ENCODE data around the gene C2CD4C.
"Not testable (repeated sequence)": the region's sequence is repeated elsewhere in the genome, so short reads cannot be mapped to it uniquely, and the experiment has no call there.

C2CD4C gene

DNA sequence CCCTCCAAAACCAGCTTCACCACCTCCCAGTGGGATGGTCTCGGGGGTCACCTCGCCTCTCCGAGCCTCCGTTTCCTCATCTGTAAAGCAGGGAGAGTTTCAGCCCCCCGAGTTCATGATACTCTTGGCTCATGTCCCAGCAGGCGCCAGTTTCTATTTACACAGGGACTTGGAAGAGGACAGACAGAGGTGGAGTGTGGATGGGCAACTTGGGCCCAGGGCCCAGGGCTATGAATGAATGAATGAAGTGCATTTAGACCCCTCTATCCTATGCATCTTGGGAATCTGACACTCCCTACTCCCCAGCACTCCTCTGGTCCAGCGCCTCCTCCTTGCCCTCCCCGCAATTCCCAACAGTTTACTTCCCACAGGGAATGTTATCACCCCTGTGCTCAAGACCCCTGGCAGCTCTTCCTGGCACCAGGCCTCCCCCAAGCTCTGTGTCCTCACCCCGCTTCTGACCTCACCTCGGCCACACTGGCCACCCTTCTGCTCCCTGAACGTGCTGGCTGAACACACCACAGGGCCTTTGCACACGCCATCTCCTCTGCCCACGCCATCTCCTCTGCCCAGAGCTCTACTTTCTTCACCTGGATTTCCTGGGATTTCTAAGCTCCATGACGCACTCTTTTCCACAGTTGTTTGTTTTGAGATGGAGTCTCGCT, 4.9 kb upstream of the C2CD4C start:
- no peak for DNase-seq

GRCh38 chr19:412356-413355, 3.7 kb upstream of the C2CD4C start:
- DNase-seq, result no peak

DNA sequence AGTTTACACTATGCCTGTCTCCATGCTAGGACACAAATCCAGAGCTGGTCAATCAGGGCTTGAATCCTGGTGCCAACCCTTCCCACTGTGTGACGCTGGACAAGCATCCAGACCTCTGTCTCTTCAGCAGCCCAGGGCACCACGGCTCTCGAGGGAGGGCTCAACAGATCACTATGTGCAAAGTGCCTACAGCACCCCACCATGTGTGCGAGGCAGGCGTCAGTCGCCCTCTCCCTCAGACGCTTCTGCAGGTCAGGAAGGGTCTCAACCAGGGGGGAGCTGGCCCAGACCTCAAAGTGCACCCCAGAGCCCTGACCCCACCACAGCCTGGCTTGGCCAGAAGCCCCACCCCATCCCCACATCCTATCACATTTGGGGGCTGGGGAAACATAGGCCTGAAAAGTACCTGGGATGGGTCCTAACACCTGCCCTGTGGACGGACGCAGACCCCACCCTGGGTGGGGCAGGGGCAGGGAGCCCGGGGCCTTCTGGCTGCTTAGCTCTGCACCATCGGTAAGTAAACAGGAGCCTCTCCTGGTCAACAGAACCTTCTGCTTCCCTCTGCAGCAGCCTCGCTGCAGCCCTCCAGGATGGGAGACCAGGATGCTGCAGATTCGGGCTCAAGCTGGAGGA, 2.9 kb upstream of the C2CD4C start:
- DNase-seq, result no peak

DNA sequence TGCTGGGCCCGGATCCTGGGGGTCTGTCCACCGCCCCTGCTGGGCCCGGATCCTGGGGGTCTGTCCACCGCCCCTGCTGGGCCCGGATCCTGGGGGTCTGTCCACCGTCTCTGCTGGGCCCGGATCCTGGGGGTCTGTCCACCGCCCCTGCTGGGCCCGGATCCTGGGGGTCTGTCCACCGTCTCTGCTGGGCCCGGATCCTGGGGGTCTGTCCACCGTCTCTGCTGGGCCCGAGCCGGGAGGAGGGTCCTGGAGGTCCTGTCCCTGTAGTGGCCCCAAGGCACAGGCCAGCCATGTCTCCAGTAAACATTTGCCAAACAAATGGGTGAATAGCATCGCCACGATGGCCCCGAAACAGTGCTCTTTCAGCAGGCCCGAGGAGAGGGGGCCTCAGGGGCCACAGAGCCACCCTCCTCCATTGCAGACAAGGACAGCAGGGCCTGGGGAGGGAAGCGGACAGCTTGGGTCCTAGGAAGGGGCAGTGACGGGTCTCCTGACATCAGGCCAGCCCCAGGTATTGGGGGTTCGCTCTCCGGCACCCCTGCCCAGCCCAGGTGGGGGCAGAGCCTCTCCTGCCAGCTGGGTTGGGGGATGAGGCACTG, 2.3 kb upstream of the C2CD4C start:
- not testable (repeated sequence) for DNase-seq

GRCh38 chr19:410243-410781, 1.4 kb upstream of the C2CD4C start:
- no peak for DNase-seq

GRCh38 chr19:409516-410242, 732 bp upstream of the C2CD4C start:
- DNase-seq, result no peak

- peak in 1 of 2 donors; percentile 15 for DNase-seq
Observed at GRCh38 chr19:408441-408901, 476 bp downstream of the C2CD4C start.

DNA sequence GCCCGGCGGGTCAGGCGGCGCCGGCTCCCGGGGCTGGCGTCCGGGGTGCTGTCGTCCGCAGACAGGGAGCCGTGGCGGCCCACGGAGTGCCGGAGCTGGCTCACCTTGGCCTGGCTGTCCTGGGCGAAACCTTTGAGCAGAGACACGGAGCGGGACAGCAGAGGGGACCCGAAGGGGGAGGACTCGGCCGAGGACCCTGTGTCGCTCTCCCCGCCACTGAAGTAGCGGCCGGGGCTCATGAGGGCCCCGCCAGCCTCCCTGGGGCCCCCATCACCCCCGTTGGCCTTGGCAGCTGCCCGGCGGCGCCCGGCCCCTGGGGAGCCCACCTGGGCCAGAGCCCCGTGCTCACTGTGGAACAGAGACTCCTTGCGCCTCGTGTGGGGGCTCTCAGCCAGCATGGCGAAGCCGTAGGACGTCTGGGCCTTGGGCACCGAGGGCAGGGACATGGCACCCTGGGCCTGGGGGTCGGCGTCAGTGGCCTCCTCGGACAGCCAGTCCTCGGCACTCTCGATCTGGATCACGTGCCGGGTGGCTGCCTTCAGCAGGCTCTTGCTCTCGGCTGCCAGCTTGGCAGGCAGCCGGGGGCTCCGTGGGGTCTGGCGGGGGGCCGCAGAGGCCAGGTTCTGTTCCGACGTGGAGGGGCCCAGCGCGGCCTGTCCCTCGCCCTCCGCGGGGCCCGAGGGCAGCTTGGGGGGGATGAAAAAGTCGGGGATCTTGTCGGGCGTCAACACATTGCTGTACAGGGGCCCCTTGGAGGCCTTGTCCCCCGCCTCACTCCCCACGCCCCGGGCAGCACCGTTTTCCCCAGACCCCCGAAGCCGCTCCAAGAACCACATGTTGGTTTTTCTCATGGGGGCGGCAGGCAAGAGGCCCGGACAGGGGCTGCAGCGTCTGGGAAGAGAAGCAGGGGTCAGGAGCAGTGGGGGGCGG, 1.2 kb downstream of the C2CD4C start:
- DNase-seq, result no peak

- no peak for DNase-seq
Observed at GRCh38 chr19:406971-407510, 1.9 kb downstream of the C2CD4C start.

- DNase-seq, result no peak
Observed at GRCh38 chr19:406135-406781, 2.7 kb downstream of the C2CD4C start.

- no peak for DNase-seq
Observed at GRCh38 chr19:405121-405965, 3.6 kb downstream of the C2CD4C start.

- no peak for DNase-seq
Observed at GRCh38 chr19:403221-404027, 5.5 kb downstream of the C2CD4C start.

DNA sequence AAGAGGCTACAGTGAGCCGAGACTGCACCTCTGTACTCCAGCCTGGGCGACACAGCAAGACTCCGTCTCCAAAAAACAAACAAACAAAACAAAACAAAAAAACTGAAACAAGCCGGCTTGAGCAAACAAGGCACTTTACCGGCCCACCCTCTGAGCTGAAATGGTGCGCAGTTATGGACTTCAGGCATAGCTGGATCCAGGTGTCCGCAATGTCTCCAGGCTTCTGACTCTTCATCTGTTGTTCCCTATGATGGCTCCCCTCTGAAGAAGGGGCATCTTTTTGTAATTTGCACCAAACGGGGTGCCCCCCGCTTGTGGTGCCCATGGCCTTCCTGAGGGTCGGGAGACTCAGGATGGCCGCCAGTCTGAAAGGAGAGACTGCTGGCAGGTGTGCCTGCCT, 6.2 kb downstream of the C2CD4C start:
- DNase-seq, result no peak

DNA sequence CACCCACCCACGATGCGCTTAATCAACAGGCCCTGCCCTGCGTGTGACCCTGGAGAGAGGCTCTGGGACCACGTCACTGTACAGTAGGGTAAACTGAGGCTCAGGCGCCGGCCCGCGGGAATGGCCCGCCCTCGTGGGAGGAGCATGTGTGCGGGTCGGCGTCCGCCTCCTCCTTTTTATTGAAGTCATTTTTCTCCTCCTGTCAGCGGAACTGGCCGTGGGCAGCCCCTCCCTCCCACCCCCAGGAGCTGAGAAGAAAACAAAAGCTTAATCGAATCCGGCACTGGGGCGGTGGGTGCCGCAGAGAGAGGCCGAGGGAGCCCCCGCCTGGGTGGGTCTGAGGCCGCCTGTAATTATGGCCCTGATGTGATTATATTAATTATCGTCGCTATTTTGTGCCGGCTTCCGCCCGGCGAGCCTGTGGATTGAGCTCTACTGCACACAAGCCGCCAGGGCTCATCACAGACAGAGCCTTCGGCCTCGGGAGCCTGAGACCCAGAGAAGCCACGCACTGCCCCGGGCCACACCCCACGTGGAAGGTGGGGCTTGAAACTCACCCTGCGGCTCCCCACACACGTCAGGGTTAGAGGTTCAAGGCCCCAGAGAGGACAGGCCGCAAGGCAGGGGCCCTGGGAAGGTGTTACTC, 7.0 kb downstream of the C2CD4C start:
- no peak for DNase-seq

DNA sequence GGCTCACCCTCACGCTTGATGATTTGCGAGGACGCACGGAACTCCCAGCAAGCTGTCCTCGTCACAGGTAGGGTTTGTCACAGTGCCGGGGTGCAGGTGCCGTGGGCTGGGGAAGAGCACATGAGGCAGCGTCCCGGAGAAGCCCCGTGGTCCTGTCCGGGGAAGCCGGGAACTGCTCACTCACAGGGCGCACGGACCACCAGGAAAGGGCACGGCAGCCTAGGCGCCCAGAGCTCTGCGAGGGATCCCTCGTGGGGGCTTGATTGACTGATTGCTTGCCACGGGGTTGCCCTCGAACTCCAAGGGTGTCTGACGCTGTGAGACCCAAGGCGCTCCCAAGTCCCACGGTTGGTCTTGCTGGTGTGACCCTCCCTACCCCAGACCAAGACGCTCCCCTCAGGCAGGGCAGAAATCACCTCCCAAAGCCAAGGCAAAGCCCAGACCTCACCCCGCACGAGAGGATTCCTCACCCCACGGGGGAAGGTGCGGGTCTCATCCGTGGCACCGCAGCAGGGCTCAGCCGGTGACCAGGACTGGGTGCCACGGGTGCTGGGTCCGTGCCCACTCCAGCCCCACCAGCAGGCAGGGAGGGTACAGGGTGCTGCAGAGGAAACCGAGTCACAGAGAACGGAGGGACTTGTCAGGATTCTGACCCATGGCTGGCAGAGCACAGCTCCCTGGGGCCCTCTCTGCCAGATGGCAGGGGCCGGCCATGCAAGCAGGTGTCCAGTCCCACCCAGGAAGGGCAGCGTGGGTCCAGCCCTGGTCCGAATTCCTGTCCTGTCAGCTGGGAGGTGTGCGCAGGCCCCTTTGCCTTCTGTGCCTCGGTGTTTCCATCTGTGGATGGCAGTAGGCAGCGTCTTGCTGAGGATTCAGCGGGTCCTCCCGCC, 7.7 kb downstream of the C2CD4C start:
- DNase-seq, result no peak

- DNase-seq, result no peak
Observed at GRCh38 chr19:399370-399769, 9.6 kb downstream of the C2CD4C start.

DNA sequence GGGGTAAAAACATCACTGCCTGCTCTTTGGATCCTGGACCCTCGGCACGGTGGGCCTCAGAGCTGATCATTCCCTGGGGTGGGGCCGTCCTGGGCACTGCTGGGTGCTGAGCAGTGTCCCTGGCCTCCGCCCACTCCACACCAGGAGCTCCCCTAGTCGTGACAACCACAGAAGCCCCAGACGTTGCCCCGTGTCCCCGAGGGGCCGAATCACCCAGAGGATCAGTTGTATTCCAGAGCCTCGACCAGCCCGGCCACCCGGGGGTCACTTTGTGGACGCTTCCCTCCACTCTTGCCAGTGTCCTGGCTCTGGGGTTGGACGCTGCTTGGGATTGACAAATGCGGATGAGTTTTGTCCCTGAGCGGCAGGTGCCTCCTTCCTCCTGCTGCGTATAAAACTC, 10.2 kb downstream of the C2CD4C start:
- no peak for DNase-seq
